ENCODE data around the gene IFITM2.
A peak's percentile ranks its signal among the peaks of the same experiment; 100 is the strongest.
"Not testable (repeated sequence)": the region's sequence is repeated elsewhere in the genome, so short reads cannot be mapped to it uniquely, and the experiment has no call there.

The IFITM2 gene

DNA sequence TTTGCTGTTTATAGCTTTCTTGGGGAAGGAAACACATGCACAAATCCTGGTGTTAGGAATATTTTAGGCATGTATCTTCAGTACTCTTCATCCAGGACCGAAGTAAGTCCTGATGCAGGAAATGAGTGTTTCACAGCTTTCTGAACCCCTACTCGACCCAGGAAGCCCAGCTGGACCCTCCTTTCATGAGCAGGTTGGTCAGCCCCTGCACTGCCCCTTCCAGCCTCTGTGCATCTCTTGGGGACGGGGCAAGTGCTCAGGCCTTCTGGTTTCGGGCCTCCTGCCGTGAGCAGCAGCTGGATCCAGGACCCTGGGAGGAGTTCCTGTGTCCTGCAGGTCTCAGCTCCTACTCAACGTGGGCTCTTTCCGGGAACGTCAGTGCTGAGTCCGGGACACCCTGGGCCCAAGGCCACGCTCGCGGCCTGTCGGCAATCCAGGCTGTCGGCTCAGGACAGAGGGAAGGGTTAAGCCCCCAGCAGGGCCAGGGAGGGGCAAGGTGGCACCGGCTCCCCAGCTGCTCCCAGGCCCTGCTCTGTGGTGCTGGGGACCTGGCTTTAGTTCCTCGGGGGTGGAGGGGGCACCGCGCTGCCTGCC is 2.5 kb downstream of the IFITM2 start:
- DNase-seq: not testable (repeated sequence)

DNA sequence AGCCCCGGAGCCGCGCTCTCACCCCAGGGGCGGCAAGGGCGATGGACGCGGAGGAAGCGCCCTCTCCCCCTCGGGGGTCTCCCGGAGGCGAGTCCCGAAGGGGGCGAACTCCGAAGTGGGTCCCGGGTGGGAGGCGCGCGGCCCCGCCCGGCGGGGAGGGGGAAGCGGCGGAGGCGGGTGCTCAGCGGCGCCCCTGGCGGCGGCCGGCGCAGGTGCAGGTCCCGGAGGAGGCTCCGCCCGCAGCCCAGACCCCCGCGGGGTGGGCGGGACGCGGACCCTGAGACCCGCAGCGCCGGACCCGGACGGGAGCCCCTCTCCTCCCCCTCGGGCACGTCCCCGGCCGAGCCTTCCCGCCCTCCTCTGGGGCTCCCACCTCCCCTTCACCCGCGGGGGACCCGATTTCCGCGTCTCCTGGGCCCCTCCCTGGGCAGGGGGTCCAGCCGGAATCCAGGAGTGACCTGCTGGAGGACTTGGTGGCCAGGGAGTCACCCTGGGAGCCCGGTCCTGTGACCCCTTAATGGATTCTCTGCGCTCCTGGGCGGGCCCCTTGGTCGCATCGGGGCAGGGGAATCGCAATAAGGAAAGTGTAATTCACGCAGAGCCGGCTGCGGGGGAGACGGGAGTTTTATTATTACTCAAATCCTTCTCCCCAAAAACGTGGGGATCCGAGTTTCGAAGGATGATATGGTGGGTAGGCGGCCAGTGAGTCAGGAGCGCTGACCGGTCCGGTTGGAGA is 3.6 kb downstream of the IFITM2 start:
- not testable (repeated sequence) for DNase-seq

DNA sequence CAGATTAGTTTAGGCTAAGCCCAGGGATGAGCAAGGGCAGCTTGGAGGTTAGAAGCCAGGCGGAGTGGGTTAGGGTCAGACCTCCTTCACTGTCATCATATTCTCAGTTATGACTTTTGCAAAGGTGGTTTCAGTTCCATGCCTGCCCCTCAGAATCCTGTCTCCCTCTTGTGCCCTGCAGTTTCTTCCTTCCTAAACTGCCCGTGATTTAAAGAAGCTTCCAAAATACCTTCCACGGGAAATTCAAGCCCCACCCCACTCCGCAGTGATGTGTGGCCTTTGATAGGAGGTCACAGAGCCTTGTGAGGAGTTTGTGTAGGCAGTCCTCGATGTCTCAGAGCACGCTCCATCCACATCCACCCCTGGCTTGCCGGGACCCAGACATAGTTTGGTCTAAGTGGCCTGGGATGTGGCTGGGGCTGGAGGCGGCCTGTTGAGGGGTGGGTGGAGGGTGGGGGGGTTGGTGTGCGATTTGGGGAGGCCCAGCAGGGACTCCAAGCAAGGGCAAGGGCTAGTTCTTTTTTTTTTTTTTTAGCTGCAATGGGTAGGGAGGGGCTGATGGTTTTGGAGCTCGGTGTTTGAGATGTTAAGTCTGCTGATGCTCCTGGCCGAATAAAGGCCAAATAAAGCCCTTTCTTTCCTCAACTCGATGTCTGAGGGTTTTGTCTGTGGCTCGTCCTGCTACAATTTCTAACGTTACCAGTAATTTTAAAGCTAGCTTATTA is 4.6 kb downstream of the IFITM2 start:
- DNase-seq: no peak

DNA sequence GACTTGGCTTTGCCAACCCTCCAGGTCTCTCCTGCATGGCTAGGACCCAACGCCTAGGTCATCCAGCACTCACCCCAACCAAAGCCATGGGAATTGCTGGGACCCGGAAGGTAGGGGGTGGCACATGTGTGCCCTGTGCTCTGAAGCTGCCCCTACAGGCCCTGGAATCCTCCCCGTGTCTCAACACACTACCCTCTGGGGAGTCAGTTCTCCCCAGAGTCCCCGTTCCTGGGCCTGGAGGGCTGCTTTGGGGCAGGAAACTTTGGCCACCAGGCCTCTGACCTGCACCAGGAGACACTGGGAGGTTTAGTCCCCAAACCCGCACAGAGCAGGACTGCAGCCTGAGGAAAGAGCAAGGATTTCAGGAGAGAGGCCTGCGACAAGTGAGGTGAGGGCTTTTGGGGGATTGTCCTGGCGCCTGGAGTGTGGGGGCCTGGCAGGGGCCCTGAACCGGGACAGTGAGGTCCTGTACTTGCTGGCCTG is 5.7 kb downstream of the IFITM2 start:
- DNase-seq: no peak

DNA sequence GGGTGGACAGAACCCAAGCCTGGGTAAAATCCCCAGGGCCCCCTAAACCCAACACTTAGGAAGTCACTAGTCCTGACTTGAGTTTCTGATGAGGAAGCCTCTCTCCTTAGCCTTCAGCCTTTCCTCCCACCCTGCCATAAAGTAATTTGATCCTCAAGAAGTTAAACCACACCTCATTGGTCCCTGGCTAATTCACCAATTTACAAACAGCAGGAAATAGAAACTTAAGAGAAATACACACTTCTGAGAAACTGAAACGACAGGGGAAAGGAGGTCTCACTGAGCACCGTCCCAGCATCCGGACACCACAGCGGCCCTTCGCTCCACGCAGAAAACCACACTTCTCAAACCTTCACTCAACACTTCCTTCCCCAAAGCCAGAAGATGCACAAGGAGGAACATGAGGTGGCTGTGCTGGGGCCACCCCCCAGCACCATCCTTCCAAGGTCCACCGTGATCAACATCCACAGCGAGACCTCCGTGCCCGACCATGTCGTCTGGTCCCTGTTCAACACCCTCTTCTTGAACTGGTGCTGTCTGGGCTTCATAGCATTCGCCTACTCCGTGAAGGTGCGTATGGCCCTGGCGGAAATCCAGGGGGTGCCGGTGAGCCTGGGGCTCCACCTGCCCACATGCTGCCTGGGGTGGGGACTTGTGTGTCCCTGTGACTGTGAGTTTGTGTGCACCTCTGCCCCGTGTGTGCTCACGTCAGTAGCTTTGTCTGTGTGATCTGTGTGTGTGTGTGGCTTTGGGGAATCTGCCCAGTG is 6.4 kb downstream of the IFITM2 start, which contains the start of gene IFITM1:
Gene IFITM1 (plus strand): TSS at position 254 of the 767 bp plus-strand sequence. CDS start 131 bp downstream, at position 385.
- peak; percentile 73 to 76 for DNase-seq

DNA sequence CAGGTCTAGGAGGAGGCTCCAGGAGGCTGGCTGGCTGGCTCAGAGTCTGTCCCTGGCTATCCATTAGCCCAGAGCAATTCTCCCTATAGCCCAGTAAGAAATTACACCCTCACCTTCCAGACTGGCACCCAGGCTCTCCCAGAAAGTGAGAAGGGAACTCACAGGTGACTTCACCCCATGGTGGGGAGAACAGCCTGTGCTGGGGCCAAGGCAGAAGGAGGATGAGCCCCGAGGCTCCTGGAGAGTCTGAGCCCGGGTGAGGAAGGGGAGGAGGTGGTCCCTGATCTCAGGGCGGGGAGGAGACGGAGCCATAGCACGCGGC is 6.9 kb downstream of the IFITM2 start:
- DNase-seq: not testable (repeated sequence)

- DNase-seq: no peak
Observed at GRCh38 chr11:315051-315481, 7.5 kb downstream of the IFITM2 start.

DNA sequence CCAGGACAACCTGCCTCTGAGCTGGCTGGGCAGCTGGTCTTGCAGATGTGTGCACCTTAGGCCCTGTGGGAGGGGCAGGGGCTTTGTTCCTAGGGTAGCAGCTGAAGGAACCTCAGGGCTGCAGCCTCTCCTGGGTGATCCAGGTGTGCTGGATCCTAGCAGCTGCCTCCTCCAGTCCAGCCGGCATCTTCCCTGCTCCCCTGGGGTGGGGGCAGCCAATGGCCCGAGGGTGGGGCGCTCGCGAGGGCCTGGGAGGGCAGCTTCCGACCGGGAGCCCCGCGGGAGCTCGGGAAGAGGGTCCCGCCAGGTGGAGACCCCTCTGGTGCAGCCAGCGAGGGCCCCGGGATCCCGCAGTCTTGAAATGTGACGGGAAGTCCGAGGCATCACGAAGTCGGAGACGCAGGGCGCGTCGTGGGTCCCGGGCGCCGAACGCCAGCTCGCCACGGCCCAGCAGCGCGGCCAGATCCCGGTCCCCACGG is 7.9 kb downstream of the IFITM2 start:
- no peak for DNase-seq

DNA sequence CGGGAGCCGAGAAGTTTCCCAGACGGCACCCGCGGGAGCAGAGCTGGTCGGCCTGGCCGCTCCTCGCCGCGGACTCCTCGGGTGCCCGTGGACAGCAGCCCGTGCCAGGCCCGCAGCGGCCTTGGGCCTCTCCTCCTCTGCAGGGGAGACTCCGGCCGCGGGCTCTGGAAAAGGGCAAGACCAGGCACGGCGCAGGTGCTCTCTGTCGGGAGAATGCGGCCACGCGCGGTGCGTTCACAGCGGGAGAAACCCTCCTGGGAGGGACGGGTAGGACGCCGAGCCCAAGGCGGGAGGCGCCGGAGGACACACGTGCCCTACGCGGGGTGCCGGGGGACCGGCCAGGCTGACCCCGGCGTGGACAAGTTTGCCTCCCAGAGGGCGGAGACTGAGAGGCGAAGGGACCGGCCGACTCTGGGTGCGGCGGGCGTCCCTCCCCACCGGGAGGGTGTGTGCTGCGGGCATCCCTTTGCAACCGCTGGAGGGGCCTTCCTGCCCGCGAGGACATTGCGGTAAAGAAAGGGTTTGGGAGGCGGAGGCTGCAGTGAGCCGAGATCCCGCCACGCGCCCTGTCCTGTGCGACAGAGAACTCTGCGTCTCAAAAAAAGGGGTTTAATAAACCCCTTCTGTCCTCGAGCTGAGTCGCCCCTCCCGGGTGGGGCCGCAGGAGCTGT is 8.6 kb downstream of the IFITM2 start:
- DNase-seq: peak in 1 of 2 donors; percentile 45

GRCh38 chr11:316891-317301 is 9.3 kb downstream of the IFITM2 start:
- DNase-seq: peak in 1 of 2 donors; percentile 61

GRCh38 chr11:317668-318404 is 10.2 kb downstream of the IFITM2 start:
- not testable (repeated sequence) for DNase-seq

DNA sequence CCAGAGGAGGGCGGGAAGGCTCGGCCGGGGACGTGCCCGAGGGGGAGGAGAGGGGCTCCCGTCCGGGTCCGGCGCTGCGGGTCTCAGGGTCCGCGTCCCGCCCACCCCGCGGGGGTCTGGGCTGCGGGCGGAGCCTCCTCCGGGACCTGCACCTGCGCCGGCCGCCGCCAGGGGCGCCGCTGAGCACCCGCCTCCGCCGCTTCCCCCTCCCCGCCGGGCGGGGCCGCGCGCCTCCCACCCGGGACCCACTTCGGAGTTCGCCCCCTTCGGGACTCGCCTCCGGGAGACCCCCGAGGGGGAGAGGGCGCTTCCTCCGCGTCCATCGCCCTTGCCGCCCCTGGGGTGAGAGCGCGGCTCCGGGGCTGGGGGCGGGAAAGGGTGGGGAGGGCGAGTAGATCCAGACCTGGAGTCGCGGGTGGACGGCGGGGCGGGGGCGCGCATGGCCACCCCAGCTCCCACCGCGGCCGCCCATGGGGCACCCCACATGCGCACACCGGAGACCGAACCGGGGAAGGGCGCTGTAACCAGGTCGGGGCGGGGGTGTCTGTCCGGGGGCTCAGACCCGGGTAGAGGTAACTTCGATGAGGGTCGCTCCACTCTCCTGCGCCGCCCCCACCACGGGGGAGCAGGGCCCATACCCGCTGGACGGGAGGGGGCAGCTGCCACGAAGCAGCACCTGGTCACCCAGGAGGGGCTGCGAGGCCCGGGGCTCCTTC is 10.9 kb downstream of the IFITM2 start:
- DNase-seq: not testable (repeated sequence)

GRCh38 chr11:319121-319887 is 11.7 kb downstream of the IFITM2 start:
- not testable (repeated sequence) for DNase-seq

GRCh38 chr11:319888-320273 is 12.3 kb downstream of the IFITM2 start:
- DNase-seq: not testable (repeated sequence)

DNA sequence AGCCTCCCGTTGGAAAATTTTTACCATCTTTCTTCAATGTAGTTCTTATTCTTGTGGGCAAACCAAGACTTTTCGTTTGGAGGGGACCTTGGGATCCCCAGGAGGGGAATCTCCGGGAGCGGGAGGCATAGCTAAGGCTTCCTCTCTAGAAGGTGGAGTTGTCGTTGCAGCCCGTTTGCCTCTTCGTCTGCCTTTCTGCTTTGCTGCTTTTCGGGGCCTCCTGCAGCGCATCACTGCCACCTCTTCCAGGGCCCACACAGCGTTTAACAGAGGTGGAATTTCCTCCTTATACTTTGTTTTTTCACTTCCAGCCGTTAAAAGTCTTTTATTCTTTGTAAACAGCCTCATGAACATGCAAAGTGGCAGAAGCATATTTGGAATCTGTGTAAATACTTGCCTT is 16.5 kb downstream of the IFITM2 start:
- no peak for DNase-seq

GRCh38 chr11:324593-325517 is 17.2 kb downstream of the IFITM2 start:
- DNase-seq: not testable (repeated sequence)

GRCh38 chr11:325796-326591 is 18.4 kb downstream of the IFITM2 start:
- no peak for DNase-seq

DNA sequence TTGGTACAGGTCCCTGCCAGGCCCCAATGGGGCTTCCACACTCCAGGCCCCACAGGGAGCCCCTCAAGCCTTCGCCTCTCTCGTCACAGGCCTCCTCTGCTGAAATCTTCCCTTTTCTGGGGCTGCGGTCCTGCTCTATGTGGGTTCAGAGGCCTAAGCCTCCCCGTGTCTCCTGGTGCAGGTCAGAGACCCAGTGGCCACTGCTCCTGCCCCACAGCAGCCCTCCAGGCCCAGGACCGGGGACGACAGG is 18.9 kb downstream of the IFITM2 start:
- DNase-seq: no peak

All from CD4-positive, alpha-beta T cell treated with Interleukin-4 for 1 hour (primary cell).